ENCODE data around the gene ARMC3. TPM values are rescaled to one million over a fixed set of nuclear protein-coding genes. Genes with fewer than 3 reads are reported as not detected.

The ARMC3 gene
- total and polyA plus RNA-seq, 9 of the 15 experiments (the other 6 are each of a cell fraction or from before 2014, with no cell fraction given) = 0.33 to 1.1 (median 0.62) TPM

DNA sequence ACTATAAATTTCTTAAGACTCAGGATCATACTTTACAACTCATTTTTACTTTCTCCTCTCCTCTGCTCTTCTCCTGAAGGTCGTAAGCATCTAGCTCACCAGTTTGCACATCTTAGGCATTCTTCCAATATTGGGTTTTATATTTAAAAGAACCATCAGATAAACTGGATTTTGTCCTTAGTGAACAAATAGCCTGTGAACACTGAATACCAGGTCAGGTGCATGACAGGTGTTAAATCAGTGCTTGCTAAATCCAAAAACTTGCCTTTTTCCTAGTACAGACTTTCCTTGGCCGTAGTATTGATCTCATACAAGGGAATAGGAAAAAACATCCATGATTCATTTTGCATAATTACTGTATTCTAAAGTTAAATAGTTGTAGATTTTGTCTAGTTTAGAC lies 53.0 kb downstream of the ARMC3 start (continued):
- TF ChIP-seq, protein P1, sequence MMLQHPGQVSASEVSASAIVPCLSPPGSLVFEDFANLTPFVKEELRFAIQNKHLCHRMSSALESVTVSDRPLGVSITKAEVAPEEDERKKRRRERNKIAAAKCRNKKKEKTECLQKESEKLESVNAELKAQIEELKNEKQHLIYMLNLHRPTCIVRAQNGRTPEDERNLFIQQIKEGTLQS (IDR thresholded peaks at IDR 0.05) = no peak
- TF ChIP-seq, protein P1 (CRISPR knock-in tag; conservative IDR thresholded peaks at IDR 0.05) = no peak
- TF ChIP-seq BRD4 (IDR thresholded peaks at IDR 0.05) = no peak
- TF ChIP-seq, protein P2, sequence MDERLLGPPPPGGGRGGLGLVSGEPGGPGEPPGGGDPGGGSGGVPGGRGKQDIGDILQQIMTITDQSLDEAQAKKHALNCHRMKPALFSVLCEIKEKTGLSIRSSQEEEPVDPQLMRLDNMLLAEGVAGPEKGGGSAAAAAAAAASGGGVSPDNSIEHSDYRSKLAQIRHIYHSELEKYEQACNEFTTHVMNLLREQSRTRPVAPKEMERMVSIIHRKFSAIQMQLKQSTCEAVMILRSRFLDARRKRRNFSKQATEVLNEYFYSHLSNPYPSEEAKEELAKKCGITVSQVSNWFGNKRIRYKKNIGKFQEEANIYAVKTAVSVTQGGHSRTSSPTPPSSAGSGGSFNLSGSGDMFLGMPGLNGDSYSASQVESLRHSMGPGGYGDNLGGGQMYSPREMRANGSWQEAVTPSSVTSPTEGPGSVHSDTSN (CRISPR knock-in tag; IDR thresholded peaks at IDR 0.05; ENCODE audit: low read depth) = no peak
- TF ChIP-seq, protein P2 (tag; conservative IDR thresholded peaks at IDR 0.05; ENCODE audit: low read depth) = no peak
- no peak for TF ChIP-seq SIN3B (IDR thresholded peaks at IDR 0.05; ENCODE audit: low read depth)
- TF ChIP-seq ZNF174 (CRISPR knock-in tag; IDR thresholded peaks at IDR 0.05) = no peak
- no peak for TF ChIP-seq HDAC1 (IDR thresholded peaks at IDR 0.05)

DNA sequence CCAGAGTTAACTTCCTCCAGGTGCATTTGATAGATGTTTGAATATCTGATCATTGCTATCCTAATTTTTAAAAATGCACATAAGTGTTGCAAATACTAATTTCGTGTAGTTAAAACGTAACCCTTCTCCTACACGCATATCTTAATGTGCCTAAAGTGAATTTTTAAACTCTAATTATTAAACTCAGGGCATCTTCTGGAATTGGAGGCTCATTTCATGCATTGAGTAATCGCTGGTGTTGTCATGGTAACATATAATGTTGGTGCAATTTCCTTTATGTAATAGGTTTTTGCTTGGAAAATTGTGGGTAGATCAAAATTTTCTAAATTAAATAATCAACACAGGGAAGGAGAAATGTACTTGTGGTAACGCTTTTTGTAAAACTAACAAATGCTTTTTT lies 56.2 kb downstream of the ARMC3 start:
- Histone ChIP-seq H3K27me3 (ENCODE audit: control insufficient read depth in 2 of 2, insufficient read depth in 2 of 2, low read length in 2 of 2) (no peaks in the 10 kb centered on the region), H3K9me3 (replicated peaks; ENCODE audit: control insufficient read depth, insufficient read depth, low read depth, low read length) (no peaks in the 10 kb centered on the region), H3K4me2 (ENCODE audit: insufficient read depth, low read length) (no peak overlapping the region), H3K9ac (ENCODE audit: insufficient read depth in 1 of 2, low read depth in 2 of 2, low read length in 2 of 2) (no peak overlapping the region), H3K4me3 (no peak overlapping the region), H3K9me1 (ENCODE audit: control insufficient read depth, insufficient read depth, low read length) (no peaks in the 10 kb centered on the region), H2AFZ (ENCODE audit: low read depth, low read length) (no peak overlapping the region), H3K4me1 (replicated peaks in 1 of 2; ENCODE audit: control insufficient read depth in 2 of 2, insufficient read depth in 2 of 2, low read length in 2 of 2) (peaks cover 0 to 3% of the 10 kb centered on the region in 2 experiments; a peak in 1 of 5 replicates), H3K79me2 (ENCODE audit: control insufficient read depth, insufficient read depth, low read length) (no peaks in the 10 kb centered on the region), H3K27ac (ENCODE audit: extremely low read depth, low read depth, low read length) (no peak overlapping the region), H3K36me3 (ENCODE audit: control insufficient read depth, insufficient read depth, low read length) (no peaks in the 10 kb centered on the region), H4K20me1 (replicated peaks; ENCODE audit: control insufficient read depth, insufficient read depth, low read length) (no peaks in the 10 kb centered on the region)
- 36% methylated on average over 5 of the region's 5 CpGs for WGBS (ENCODE audit: insufficient coverage, low coverage, missing lambda C conversion rate)
- CTCF ChIA-PET (ENCODE audit: low intra/inter-chr PET ratio) = no interaction called here
- ATAC-seq (no peak), DNase-seq (ENCODE audit: extremely low read depth in 1 of 4, low spot score in 3 of 4) (no peak), FAIRE-seq (no peak)
- POLR2A ChIA-PET = no interaction called here
- in situ Hi-C loops (cut with MboI) (loop anchor here (10.0 kb wide), 2 partner anchors 429 to 999 kb away; no protein-coding TSS in a partner anchor), intact Hi-C loops (cut with micrococcal nuclease) (loop anchor here (10.0 kb wide), 1 partner anchor 89 kb away; no protein-coding TSS in a partner anchor)
- peak; percentile 30; the same call in 1 of the 2 replicates for TF ChIP-seq CEBPB (tag; IDR thresholded peaks at IDR 0.05)
- TF ChIP-seq SMAD4 (CRISPR knock-in tag; conservative IDR thresholded peaks at IDR 0.05) = no peak
- no peak for TF ChIP-seq STAG1 (CRISPR knock-in tag; IDR thresholded peaks at IDR 0.05; ENCODE audit: borderline replicate concordance)
- TF ChIP-seq ZBTB17 (CRISPR knock-in tag; IDR thresholded peaks at IDR 0.05) = no peak
- TF ChIP-seq RFX1 (IDR thresholded peaks at IDR 0.05) = peak; percentile 87
- no TSS peak for BruUV-seq (replicated peaks)

Measured in K562 (cell line).